Neural crest cell (in vitro differentiated cells): ENCODE measurements around the gene NPR2. TPM values are rescaled to one million over a fixed set of nuclear protein-coding genes. Genes with fewer than 3 reads are reported as not detected.

ENCODE experiments used
- DNase-seq: peaks from one replicate; pipeline ENCODE4 v3.0.0; 2021; ENCODE audit warnings: low read depth, mixed read lengths, low spot score
- H3K27ac Mint-ChIP-seq: one replicate; pipeline ENCODE4 v1.8.0; 2021; ENCODE audit warnings: mild to moderate bottlenecking, mixed read lengths; ENCODE audit not compliant: unreplicated experiment
- H3K27me3 Mint-ChIP-seq: 2 replicates; pipeline ENCODE4 v1.8.0; 2021; ENCODE audit warnings: low read depth, mild to moderate bottlenecking, mixed read lengths
- H3K36me3 Mint-ChIP-seq: 2 replicates; pipeline ENCODE4 v1.8.0; 2021; ENCODE audit warnings: low read depth, mild to moderate bottlenecking, mixed read lengths
- H3K4me1 Mint-ChIP-seq: 2 replicates; pipeline ENCODE4 v1.8.0; 2021; ENCODE audit warnings: mixed read lengths
- H3K4me3 Mint-ChIP-seq: one replicate; pipeline ENCODE4 v1.8.0; 2021; ENCODE audit warnings: mild to moderate bottlenecking, mixed read lengths
- H3K9me3 Mint-ChIP-seq: 2 replicates; pipeline ENCODE4 v1.8.0; 2021; ENCODE audit warnings: mixed read lengths
- CTCF ChIP-seq: fragments of 200-600 bp; sonication (generic); conservative IDR thresholded peaks from 2 replicates; pipeline ENCODE4 v1.5.0; 2021; ENCODE audit warnings: antibody characterized with exemption, mild to moderate bottlenecking
- total RNA-seq: library from RNA; stranded (reverse); gene quantifications from 2 replicates; pipeline ENCODE4 v1.2.1, GENCODE V29; 2021

The NPR2 gene
- total RNA-seq, 1 donor from 2014 or later: 26.9 TPM

GRCh38 chr9:35840881-35841644, 49.7 kb downstream of the NPR2 start:
- no peaks in the 10 kb centered on the region for H3K9me3 Mint-ChIP-seq
- no peak overlapping the region for H3K27ac Mint-ChIP-seq
- DNase-seq: no peak
- no peaks in the 10 kb centered on the region for H3K36me3 Mint-ChIP-seq
- no peaks in the 10 kb centered on the region for H3K27me3 Mint-ChIP-seq
- TF ChIP-seq CTCF: no peak
- peaks cover 8% of the 10 kb centered on the region for H3K4me1 Mint-ChIP-seq
- no peak overlapping the region for H3K4me3 Mint-ChIP-seq

GRCh38 chr9:35841645-35841900, 50.2 kb downstream of the NPR2 start:
- no peaks in the 10 kb centered on the region for H3K27me3 Mint-ChIP-seq
- no peaks in the 10 kb centered on the region for H3K36me3 Mint-ChIP-seq
- no peak for TF ChIP-seq CTCF
- no peak overlapping the region for H3K27ac Mint-ChIP-seq
- no peak overlapping the region for H3K4me3 Mint-ChIP-seq
- peaks cover 8% of the 10 kb centered on the region for H3K4me1 Mint-ChIP-seq
- DNase-seq: no peak
- no peaks in the 10 kb centered on the region for H3K9me3 Mint-ChIP-seq

GRCh38 chr9:35842020-35842745, 50.8 kb downstream of the NPR2 start:
- peaks cover 8% of the 10 kb centered on the region for H3K4me1 Mint-ChIP-seq
- H3K9me3 Mint-ChIP-seq: no peaks in the 10 kb centered on the region
- TF ChIP-seq CTCF: no peak
- H3K4me3 Mint-ChIP-seq: no peak overlapping the region
- DNase-seq: no peak
- H3K36me3 Mint-ChIP-seq: peaks cover 3% of the 10 kb centered on the region
- peaks cover 2% of the 10 kb centered on the region for H3K27me3 Mint-ChIP-seq
- no peak overlapping the region for H3K27ac Mint-ChIP-seq

GRCh38 chr9:35842795-35843194, 51.4 kb downstream of the NPR2 start:
- H3K36me3 Mint-ChIP-seq: peaks cover 3% of the 10 kb centered on the region
- TF ChIP-seq CTCF: no peak
- no peak overlapping the region for H3K4me3 Mint-ChIP-seq
- peaks cover 2% of the 10 kb centered on the region for H3K27me3 Mint-ChIP-seq
- no peak for DNase-seq
- H3K4me1 Mint-ChIP-seq: peaks cover 8% of the 10 kb centered on the region
- H3K9me3 Mint-ChIP-seq: no peaks in the 10 kb centered on the region
- no peak overlapping the region for H3K27ac Mint-ChIP-seq

- H3K4me3 Mint-ChIP-seq: no peak overlapping the region
- no peak overlapping the region for H3K27ac Mint-ChIP-seq
- no peaks in the 10 kb centered on the region for H3K9me3 Mint-ChIP-seq
- no peak for TF ChIP-seq CTCF
- H3K36me3 Mint-ChIP-seq: peaks cover 5% of the 10 kb centered on the region
- DNase-seq: no peak
- peaks cover 8% of the 10 kb centered on the region for H3K4me1 Mint-ChIP-seq
- H3K27me3 Mint-ChIP-seq: peaks cover 2% of the 10 kb centered on the region
These were observed 53.4 kb downstream of the NPR2 start for GRCh38 chr9:35844628-35845270.
